Transverse colon (tissue), 4 donors: ENCODE data around the gene RNLS.

Experiments used
- CTCF ChIP-seq, 5 experiments: fragments of 200-600 bp in 3 of 5; fragments of 450-650 bp in 2 of 5; sonication (generic) in 3 of 5; IDR thresholded peaks; 1 replicate in 2 of 5; 2 replicates in 3 of 5; pipeline ENCODE4 v1.5.1; 2016 to 2017; ENCODE audit warnings: antibody characterized with exemption in 5 of 5, inconsistent platforms in 3 of 5, mild to moderate bottlenecking in 2 of 5, moderate library complexity in 1 of 5
- EP300 ChIP-seq: sonication (generic); formaldehyde crosslinking; IDR thresholded peaks from one replicate; pipeline ENCODE4 v1.6.1; 2017; ENCODE audit warnings: antibody characterized with exemption, low read depth
- POLR2A ChIP-seq: fragments of 450-650 bp; IDR thresholded peaks from one replicate; pipeline ENCODE4 v1.6.1; 2016; ENCODE audit warnings: antibody characterized with exemption, mild to moderate bottlenecking, moderate library complexity
- POLR2AphosphoS5 ChIP-seq, 3 donors: sonication (generic); formaldehyde crosslinking; IDR thresholded peaks; one replicate each; pipeline ENCODE4 v1.6.1; 2016; ENCODE audit warnings: antibody characterized with exemption in 3 of 3

DNA sequence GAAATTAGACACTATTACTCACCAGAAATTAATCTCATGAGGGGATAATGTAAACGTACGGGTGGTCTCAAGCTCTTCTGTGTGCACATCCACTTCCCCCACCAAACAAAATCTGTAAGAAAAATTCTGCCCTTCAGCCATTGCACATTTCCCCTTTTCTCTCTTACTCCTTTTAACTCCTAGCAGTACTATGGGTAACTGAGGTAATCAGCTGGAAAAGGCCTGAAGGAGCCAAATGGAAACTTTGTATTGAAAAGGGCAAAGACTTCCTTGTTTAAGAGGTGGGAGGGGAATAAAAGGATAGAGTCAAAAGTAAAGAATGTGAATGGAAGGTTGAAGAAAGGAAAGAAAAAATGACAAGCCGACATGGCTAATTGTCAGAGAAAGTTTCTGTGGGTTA is 273.8 kb downstream of the RNLS start:
- no peak for TF ChIP-seq CTCF (IDR thresholded peaks at IDR 0.05)
- no peak for TF ChIP-seq POLR2A
- no peak for TF ChIP-seq EP300
- no peak for TF ChIP-seq POLR2AphosphoS5 (IDR thresholded peaks at IDR 0.05)
